ENCODE data around the gene SLC39A9. TPM values are rescaled to one million over a fixed set of nuclear protein-coding genes. Genes with fewer than 3 reads are reported as not detected.

Gene SLC39A9
- total and polyA plus RNA-seq, 2 experiments from 2014 or later = 17.7 to 48.1 TPM

DNA sequence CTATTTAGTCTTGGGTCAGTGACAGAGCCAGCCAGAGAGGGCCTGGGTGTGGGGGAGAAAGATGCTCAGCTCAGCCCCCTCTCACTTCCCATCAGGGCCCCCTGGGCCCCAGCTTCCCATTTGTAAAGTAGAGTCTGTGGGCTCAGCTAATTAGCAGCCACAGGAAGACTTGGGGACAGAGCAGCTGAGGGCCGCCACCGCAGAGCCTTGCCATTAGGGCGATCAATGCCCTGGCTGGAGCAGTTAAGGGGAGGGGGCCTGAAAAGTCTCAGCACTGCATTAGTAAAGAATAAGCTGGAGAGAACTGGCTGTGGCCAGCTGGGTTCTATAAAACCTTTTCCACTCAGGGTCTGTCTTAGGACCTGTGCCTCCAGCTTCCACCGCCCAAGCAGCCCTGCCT, 88.7 kb downstream of the SLC39A9 start (continued):
- TF ChIP-seq ZNF462 (CRISPR knock-in tag; IDR thresholded peaks at IDR 0.05) (no peak), ZNF114 (CRISPR knock-in tag; IDR thresholded peaks at IDR 0.05) (no peak), CREB1 (CRISPR knock-in tag; IDR thresholded peaks at IDR 0.05; ENCODE audit: low read depth) (no peak), POLR2AphosphoS5 (IDR thresholded peaks at IDR 0.05; ENCODE audit: low read depth) (no peak), NANOG (IDR thresholded peaks at IDR 0.05; ENCODE audit: borderline replicate concordance) (no peak), EZH2 (IDR thresholded peaks at IDR 0.05; ENCODE audit: low read depth, unreplicated experiment) (no peak), REST (IDR thresholded peaks at IDR 0.05; ENCODE audit: unreplicated experiment) (no peak)
- TF ChIP-seq, protein P1, sequence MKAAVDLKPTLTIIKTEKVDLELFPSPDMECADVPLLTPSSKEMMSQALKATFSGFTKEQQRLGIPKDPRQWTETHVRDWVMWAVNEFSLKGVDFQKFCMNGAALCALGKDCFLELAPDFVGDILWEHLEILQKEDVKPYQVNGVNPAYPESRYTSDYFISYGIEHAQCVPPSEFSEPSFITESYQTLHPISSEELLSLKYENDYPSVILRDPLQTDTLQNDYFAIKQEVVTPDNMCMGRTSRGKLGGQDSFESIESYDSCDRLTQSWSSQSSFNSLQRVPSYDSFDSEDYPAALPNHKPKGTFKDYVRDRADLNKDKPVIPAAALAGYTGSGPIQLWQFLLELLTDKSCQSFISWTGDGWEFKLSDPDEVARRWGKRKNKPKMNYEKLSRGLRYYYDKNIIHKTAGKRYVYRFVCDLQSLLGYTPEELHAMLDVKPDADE (IDR thresholded peaks at IDR 0.05) = no peak

All from GM23338 (cell line).